ENCODE results near the gene TMEM59.
"Not testable (repeated sequence)": the region's sequence is repeated elsewhere in the genome, so short reads cannot be mapped to it uniquely, and the experiment has no call there.

Gene TMEM59
- long read RNA-seq, donor 1, full-length matches to known transcripts = 251 of 316 reads
- long read RNA-seq, donor 1, partial matches to known transcripts = 5 of 316 reads
- long read RNA-seq, donor 1, other reads (novel, unspliced or antisense) = 60 of 316 reads
- long read RNA-seq, donor 2, full-length matches to known transcripts = 225 of 255 reads
- long read RNA-seq, donor 2, partial matches to known transcripts = 0 of 255 reads
- long read RNA-seq, donor 2, other reads (novel, unspliced or antisense) = 30 of 255 reads
- long read RNA-seq, donor 3, full-length matches to known transcripts = 199 of 228 reads
- long read RNA-seq, donor 3, partial matches to known transcripts = 5 of 228 reads
- long read RNA-seq, donor 3, other reads (novel, unspliced or antisense) = 24 of 228 reads
- long read RNA-seq, donor 4, full-length matches to known transcripts = 167 of 212 reads
- long read RNA-seq, donor 4, partial matches to known transcripts = 40 of 212 reads
- long read RNA-seq, donor 4, other reads (novel, unspliced or antisense) = 5 of 212 reads
- long read RNA-seq, donor 5, full-length matches to known transcripts = 262 of 330 reads
- long read RNA-seq, donor 5, partial matches to known transcripts = 68 of 330 reads
- long read RNA-seq, donor 5, other reads (novel, unspliced or antisense) = 0 of 330 reads
- long read RNA-seq, donor 6, full-length matches to known transcripts = 222 of 280 reads
- long read RNA-seq, donor 6, partial matches to known transcripts = 15 of 280 reads
- long read RNA-seq, donor 6, other reads (novel, unspliced or antisense) = 43 of 280 reads
- long read RNA-seq, donor 7, full-length matches to known transcripts = 294 of 356 reads
- long read RNA-seq, donor 7, partial matches to known transcripts = 57 of 356 reads
- long read RNA-seq, donor 7, other reads (novel, unspliced or antisense) = 5 of 356 reads
- long read RNA-seq, donor 8, full-length matches to known transcripts = 411 of 469 reads
- long read RNA-seq, donor 8, partial matches to known transcripts = 5 of 469 reads
- long read RNA-seq, donor 8, other reads (novel, unspliced or antisense) = 53 of 469 reads

DNA sequence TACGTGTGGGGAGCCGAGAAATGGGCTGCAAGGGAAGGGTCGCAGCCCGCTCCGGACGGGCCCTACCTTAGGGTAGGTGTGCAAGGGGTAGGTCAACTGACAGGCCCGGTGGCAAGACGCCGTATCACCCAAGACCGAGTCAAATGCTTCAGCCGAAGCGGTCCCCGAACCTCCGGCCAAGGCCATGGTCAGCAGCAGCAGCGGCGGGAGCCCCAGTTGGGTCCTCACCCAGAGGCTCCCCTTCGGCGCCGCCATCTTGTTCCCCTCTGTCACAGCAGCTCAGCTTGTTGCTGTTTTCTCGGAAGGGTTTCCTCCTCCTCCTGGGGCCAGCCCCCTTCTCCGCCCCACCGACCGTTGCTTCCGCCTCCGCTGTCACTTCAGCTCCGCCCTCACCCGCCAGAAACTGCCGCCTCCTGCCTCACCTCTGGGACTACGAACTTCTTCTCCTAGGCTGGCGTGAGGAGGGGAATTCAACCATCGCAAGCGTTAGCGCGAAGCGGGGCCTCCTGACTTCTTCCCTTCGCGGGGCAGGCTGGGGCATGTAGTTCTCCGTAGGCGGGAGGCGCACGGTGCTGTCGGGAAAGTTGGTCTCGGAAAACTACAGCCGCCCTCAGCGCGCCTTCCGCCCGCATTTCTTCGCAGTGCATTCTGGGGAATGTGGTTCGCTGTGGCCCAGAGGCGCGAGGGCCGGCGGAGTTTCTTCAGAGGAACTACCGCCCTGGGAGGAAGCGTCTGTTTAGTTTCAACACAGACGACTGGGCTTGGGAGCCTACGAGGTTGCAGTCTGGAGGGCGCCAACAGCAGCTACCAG is at the start of gene TMEM59, which contains the start of gene TCEANC2:
Gene TMEM59 (minus strand): TSS at position 271 of the 811 bp plus-strand sequence. CDS start 16 bp downstream, at position 255.
Gene TCEANC2 (plus strand): TSS at position 675 of the 811 bp plus-strand sequence. CDS start 815 bp downstream, outside the sequence.
- peak; percentile 91 for DNase-seq

- no peak for DNase-seq
Observed at GRCh38 chr1:54100500-54100899, 47.5 kb upstream of the TMEM59 start.

GRCh38 chr1:54099061-54099610 is 46.1 kb upstream of the TMEM59 start:
- no peak for DNase-seq

GRCh38 chr1:54096877-54097240 is 43.9 kb upstream of the TMEM59 start:
- DNase-seq = no peak

DNA sequence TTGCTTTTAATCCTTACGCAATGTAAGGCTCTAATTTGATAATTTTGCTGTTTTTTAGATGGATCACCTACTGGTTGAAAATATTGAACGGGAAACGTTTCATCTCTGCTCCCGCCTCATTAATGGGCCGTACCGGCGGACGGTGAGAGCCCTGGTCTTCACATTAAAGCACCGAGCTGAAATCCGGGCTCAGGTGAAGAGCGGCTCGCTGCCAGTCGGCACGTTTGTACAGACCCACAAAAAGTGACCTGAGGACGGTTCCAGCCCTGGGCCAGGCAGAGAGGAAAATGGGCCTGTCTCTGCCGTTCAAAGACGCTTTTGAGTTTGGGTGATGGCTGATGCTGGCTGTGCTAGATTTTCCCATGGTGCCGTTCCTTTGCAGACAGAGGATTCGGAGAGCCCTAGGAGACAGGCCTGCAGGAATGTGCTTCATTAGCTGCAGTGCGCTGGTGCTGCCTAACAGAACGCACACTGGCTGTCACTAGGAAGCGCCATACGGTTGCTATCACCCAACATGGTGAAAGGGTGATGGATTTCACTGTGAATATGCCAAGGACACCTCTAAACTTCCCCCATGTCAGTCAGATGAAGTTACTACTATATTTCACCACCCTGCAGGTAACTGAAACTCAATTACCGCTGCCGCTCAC is 43.3 kb upstream of the TMEM59 start:
- peak; percentile 27 for DNase-seq

DNA sequence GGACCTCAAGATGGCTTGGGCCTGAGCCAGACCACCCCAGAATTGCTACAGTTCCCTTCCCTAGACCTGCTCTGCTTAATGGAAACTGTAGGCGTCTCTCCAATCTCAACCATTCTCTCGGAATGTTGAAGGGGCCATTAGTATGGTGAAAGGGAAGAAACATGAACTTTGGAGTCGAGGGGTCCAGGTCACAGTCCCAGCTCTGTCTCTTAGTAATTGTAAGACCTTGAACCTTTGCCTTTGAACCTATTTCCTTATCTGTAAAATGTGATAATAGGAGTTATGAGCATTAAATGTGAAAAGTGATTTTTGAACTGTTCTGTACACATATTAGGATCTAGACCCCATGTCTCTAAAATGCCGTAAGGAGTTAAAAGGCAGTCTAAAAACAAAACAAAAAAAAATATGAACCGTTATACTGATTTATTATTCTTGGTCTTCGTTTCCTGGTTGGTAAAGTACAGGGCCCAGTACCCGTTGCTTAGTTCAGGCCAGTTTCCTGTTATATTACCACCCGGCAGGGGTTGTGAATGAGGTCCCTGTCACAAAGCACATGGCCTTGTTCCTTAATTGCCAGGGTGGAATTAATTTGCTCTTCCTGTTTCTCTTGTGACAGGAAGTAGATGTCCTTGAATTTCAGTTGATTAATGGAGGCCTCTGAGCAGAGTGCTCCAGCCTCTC is 42.7 kb upstream of the TMEM59 start:
- DNase-seq = peak; percentile 32

GRCh38 chr1:54094730-54095105 is 41.7 kb upstream of the TMEM59 start:
- DNase-seq = not testable (repeated sequence)

DNA sequence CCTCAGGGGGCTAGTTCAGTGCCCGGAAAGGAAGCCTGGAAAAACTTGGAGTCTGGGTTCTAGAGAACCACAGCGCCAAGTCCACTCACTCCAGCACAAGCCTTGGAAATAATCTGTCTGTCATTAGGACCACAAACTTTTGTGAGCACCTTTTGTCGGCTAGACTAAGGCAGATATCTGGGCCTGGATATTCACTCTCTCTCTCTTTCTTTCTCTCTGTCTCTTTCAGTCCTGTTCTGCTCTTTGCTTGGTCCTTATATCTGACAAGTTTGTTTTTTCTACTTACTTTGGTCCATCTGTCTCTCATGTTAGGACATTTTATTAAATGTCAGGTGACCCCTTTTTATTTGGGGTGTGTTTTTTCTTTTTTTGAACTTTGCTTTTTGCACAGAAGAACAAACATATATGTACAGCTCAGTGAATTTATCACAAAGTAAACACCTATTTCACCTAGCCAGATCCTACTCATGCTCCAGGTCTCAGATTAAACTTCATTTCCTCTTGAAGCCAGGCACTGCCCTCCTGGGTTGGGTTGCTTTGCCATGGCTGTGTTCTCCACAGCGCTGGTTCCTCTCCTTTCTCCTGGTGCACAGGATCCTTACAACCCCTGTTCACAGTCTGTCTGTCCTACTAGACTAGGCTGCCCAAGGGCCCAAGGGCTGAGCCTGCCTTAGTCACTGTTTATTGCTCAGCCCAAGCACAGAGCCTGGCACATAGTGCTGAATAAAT is 41.2 kb upstream of the TMEM59 start:
- DNase-seq = no peak

DNA sequence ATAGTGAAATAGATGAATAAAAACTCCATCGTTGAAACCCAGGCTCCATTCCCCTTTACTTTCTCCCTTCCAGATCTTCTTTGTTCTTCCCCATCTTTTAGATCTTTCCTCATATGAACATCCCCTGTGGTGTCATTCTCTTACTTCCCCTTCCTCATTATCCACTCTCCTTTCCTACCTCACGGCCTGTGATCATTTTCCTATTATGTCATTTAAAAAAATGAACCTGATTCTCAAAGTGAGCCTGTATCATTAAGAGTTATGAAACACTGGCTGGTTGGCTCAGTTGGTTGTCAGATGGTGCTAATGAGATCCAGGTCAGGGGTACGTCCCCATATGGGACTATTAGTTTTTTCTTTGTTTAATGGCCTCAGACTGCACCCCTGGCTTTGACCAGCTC is 38.7 kb upstream of the TMEM59 start:
- no peak for DNase-seq

DNA sequence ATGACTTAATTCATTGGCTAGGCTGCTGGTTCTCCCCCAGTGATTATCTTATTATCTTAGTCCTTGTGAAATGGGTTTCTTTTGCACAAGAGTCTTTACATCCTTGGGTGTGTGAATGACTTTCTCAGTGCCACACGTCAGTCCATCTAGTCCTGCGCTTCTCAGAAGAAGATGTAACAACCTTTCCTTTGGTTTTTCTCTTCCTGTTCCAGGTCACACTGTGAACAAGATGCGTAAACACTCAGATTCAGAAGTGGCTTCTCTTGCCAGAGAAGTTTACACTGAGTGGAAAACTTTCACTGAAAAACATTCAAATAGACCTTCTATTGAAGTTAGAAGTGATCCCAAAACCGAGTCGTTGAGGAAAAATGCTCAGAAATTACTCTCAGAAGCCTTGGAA is 35.4 kb upstream of the TMEM59 start:
- DNase-seq = no peak

DNA sequence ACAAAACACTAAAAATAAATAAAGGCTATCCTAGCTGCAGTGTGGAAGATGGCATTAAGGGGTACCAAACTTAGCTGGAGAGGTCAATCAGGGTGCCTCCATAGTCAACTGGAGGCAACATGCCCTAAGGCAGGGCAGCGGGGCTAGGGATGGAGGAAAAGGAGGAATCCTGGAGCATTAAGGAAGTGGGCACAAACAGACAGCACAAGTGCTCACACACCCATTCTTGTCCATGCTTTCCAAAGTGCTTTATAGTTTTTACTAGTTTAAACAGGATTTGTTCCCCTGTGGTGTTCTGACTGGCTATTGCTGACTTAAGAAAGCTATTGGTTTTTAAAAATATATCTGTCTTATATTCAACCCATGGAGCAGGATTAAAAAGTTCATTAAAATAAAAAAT is 33.8 kb upstream of the TMEM59 start:
- no peak for DNase-seq

GRCh38 chr1:54084794-54085193 is 31.8 kb upstream of the TMEM59 start:
- DNase-seq = no peak

DNA sequence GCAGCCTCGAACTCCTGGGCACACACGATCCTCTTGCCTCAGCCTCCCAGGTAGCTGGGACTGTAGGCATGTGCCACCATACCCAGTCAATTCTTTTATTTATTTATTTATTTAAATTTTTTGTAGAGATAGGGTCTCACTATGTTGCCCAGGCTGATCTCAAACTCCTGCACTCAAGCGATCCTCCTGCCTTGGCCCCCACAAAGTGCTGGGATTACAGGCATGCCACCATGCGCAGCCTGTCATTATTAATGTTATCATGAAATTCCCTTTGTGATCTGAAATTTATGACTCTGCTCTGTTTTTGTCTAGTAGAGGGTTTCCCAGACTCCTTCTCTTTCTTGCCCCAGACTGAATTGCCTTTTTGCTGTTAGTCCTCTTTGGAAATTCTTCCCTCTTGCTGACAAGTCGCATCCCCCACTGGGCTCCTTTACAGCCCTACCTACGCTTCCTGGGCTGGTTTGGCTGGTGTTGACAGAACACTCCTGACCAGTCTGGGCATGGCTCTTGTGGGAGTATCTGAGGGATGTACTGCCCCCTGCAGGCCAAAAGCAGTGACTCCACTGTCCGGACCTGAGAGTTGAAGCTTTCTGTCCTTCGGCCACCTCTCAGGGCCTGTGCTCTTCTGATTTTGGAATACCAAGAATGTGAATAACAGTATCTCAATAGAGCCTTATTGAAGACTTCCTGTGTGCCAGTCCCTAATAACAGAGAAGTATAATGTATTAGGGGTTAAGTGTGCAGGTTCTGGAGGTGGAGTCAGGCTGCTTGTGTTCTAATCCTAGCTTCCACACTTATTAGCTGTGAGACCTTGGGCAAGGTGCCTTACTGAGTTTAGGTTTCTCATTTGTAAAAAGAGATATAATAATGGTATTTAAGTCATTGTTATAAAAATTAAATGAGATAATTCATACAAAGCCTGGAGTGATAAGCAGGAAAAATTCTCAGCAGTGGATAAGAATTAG is 28.6 kb upstream of the TMEM59 start:
- DNase-seq = peak; percentile 37

- DNase-seq = no peak
Observed at GRCh38 chr1:54080598-54081049, 27.6 kb upstream of the TMEM59 start.

DNA sequence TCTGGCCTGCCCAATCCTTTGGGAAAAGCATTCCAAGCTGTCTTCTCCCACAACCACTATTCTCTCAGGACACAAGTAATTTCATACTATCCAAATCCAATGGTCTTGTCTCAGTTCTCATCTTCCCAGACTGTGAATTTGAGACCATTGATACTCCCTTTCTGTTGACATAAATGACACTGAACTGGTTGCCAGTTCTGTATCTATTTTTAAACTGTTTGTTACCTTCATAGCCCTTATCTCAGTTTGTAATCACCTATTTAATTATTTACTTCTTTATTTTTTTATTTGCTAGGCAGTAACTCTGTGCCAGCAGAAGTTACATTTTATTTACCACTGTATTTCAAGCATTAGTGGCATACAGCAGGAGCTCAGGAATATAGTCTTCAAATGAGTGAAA is 24.4 kb upstream of the TMEM59 start:
- no peak for DNase-seq

DNA sequence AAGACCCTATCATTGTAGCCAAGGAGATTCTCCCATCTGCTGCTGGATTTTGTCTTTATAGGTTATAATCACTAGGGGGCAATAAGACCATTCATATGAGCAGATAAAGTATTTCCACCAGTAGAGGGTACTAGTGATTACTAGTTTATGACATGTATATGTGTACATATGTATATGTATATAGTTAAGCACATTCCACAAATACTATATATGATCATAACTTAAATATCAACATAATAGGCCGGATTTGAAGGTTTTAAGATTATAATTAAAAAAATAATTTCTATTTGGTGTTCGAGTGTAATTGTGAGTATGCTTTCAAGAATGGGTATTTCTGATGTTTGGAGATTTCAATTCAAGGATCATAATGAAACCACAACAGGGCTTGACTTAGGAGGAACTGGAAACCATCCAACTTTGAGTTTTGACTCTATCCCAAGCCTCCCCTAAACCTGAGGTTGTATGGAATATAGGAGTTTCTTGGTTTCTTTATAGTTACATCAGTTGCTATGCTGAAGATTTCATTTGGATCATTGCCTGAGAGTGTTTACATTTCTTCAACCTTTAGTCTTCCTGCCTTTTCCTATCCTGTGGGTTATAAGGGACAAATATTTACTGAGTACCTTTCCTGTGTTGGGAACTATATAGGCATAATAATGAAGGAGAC is 17.3 kb upstream of the TMEM59 start:
- no peak for DNase-seq

DNA sequence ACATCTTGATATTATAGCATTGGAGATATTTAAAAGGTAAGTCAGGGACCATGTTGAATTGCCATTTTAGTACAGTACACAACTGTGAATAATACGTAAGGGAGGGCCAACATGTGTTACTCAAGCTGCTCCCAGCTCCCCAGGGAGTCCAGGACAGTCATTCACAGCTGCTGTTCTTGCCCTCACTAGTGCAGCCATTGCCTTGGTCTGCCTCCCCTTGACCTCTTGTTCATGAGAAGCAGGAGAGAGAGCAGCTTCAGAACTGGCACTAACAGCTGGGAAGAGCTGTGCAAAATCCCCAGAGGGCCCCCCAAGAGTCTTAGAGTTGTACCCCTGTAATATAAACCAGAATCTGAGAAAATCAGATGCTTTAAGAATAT is 16.8 kb upstream of the TMEM59 start:
- DNase-seq = peak; percentile 31

DNA sequence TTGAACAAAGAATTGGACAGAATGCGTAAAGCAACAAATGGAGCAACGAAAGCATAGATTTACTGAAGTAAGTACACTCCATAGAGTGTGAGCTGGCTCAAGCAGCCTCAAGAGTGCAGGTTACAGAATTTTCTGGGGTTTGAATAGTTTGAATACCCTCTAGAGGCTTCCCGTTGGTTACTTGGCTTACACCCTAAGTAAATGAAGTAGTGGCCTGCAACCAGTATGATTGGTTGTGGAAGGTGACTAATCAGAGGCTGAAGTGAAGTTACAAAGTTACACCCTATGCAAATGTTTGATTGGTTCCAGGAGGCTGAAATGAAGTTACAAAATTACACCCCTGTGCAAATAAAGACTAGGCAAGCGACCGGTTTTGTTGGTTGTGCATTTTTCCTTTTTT is 11.3 kb upstream of the TMEM59 start:
- DNase-seq = no peak

All from right kidney (tissue), 9 donors.